BLaER1 treated with 17β-estradiol and CSF1 and Interleukin-3, amounts not matched to agents 10 nM and 100 nM (cell line): ENCODE data around the gene SVEP1.

Source experiments
- H3K27ac ChIP-seq, 11 experiments: shearing (Covaris generic); formaldehyde crosslinking; 2 replicates each; pipeline ENCODE4 v1.8.1; 2022
- H3K27me3 ChIP-seq, 11 experiments: shearing (Covaris generic); formaldehyde crosslinking; 2 replicates each; pipeline ENCODE4 v1.8.1; 2022
- H3K36me3 ChIP-seq, 11 experiments: shearing (Covaris generic); formaldehyde crosslinking; 2 replicates each; pipeline ENCODE4 v1.8.1; 2022
- H3K4me1 ChIP-seq, 10 experiments: shearing (Covaris generic); formaldehyde crosslinking; 2 replicates each; pipeline ENCODE4 v1.8.1; 2022
- H3K4me2 ChIP-seq, 11 experiments: shearing (Covaris generic); formaldehyde crosslinking; 2 replicates each; pipeline ENCODE4 v1.8.1; 2022
- H3K4me3 ChIP-seq, 10 experiments: shearing (Covaris generic); formaldehyde crosslinking; 2 replicates each; pipeline ENCODE4 v1.8.1; 2022
- H3K9ac ChIP-seq, 11 experiments: shearing (Covaris generic); formaldehyde crosslinking; 2 replicates each; pipeline ENCODE4 v1.8.1; 2022
- H3K9me3 ChIP-seq, 11 experiments: shearing (Covaris generic); formaldehyde crosslinking; replicated peaks in 1 of 11; 2 replicates each; pipeline ENCODE4 v1.8.1; 2022
- H4K20me1 ChIP-seq, 11 experiments: shearing (Covaris generic); formaldehyde crosslinking; 2 replicates each; pipeline ENCODE4 v1.8.1; 2022
- Cebpa-rat ChIP-seq, 11 experiments: shearing (Covaris generic); IDR thresholded peaks; 2 replicates each; pipeline ENCODE4 v1.8.1; 2022

SVEP1 gene

DNA sequence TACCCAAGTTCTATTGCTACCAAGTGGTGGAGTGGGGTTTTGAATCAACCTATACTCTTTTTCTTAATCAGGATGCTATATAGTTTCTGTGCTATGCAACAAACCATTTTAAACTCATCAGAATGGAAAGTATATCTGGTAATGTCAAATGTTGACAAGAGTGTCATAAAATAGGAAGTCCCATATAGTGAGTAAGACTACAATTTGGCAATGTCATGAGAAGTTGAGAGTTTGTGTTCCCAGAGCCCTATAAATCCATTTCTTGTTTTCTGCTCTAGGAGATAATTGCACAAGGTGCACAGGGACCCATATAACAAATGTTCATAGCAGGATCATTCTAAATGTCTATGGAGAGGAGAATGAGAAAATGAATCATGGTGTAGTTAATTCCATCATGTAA is 132.1 kb downstream of the SVEP1 start:
- Histone ChIP-seq H3K27me3 (no peaks in the 10 kb centered on the region), H3K9me3 (peaks cover 8 to 25% (median 14%) of the 10 kb centered on the region in 11 experiments), H3K4me1 (no peaks in the 10 kb centered on the region)

DNA sequence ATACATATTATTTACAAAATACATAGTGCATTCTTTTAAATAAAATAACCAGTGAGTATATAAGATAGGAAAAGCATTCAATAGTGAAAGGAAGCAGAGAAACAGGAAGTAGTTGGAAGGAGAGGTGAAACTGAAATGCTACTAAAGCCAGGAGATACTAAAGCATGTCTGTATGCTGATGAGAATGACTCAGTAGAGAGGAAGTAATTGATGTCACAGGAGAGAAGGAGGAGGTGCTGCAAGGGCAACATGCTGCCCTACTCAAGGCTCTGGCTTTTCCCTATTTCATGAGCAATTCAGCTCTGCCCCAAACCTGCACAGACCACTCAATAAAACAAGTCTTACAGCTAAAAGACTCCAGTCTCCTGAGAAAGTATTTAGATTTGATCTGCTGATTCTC is 133.4 kb downstream of the SVEP1 start:
- H3K36me3 ChIP-seq = no peaks in the 10 kb centered on the region
- H3K27ac ChIP-seq = no peak overlapping the region
- H3K4me3 ChIP-seq = no peak overlapping the region
- no peaks in the 10 kb centered on the region for H3K27me3 ChIP-seq
- peaks cover 8 to 25% (median 14%) of the 10 kb centered on the region in 11 experiments for H3K9me3 ChIP-seq
- H3K4me1 ChIP-seq = no peaks in the 10 kb centered on the region
- no peak for TF ChIP-seq Cebpa-rat (IDR thresholded peaks at IDR 0.05)
- no peak overlapping the region for H3K4me2 ChIP-seq
- H3K9ac ChIP-seq = no peak overlapping the region
- no peaks in the 10 kb centered on the region for H4K20me1 ChIP-seq

More for the DNA sequence above, 132.1 kb downstream of the SVEP1 start:
- no peak overlapping the region for H3K4me2 ChIP-seq
- no peaks in the 10 kb centered on the region for H4K20me1 ChIP-seq
- no peak overlapping the region for H3K4me3 ChIP-seq
- TF ChIP-seq Cebpa-rat (IDR thresholded peaks at IDR 0.05) = no peak
- H3K9ac ChIP-seq = no peak overlapping the region
- H3K36me3 ChIP-seq = no peaks in the 10 kb centered on the region
- no peak overlapping the region for H3K27ac ChIP-seq

DNA sequence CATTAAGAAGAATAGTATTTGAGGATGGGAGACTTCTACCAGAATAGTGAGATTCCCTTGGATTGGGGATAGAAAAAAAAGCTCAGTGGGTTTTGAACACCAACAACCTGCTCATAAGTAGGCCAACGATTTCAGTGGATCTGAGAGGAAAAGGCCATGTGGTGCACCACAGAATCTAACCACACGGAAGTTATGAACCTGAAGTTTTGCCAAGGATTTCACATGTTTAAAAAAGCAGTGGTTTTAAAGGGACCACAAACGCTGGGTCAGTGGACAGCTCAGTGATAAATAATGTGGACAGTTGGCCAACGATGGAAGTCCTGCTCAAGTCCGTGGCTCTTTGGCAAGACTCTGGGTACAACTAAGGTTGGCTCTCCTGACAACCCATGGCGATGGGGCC is 134.6 kb downstream of the SVEP1 start:
- Histone ChIP-seq H3K9me3 (peaks cover 8 to 25% (median 14%) of the 10 kb centered on the region in 11 experiments), H3K4me1 (no peaks in the 10 kb centered on the region), H3K4me3 (no peak overlapping the region), H4K20me1 (no peaks in the 10 kb centered on the region), H3K36me3 (no peaks in the 10 kb centered on the region), H3K27me3 (no peaks in the 10 kb centered on the region), H3K27ac (no peak overlapping the region), H3K9ac (no peak overlapping the region), H3K4me2 (no peak overlapping the region)
- TF ChIP-seq Cebpa-rat (IDR thresholded peaks at IDR 0.05) = no peak

DNA sequence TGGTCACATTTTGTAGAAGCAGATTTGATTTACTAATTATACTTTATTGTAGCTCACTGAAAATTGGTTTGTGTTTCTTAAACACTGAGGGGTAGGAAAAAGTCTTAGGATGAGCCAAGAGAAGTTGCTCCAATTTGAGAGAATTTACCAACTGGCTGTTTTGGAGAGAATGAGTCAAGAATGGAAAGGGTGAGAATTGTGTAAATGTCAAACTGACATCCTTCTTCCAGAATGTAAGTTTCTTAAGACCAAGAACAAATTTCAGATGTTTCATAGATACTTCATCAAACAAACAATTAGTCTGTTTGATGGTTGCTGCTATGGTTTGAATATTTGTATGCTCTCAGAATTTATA is 135.7 kb downstream of the SVEP1 start:
- no peak overlapping the region for H3K4me2 ChIP-seq
- H3K27ac ChIP-seq = no peak overlapping the region
- no peaks in the 10 kb centered on the region for H3K36me3 ChIP-seq
- no peak overlapping the region for H3K9ac ChIP-seq
- H3K4me1 ChIP-seq = no peaks in the 10 kb centered on the region
- peaks cover 8 to 25% (median 14%) of the 10 kb centered on the region in 11 experiments for H3K9me3 ChIP-seq
- H3K4me3 ChIP-seq = no peak overlapping the region
- H3K27me3 ChIP-seq = no peaks in the 10 kb centered on the region
- no peaks in the 10 kb centered on the region for H4K20me1 ChIP-seq
- TF ChIP-seq Cebpa-rat (IDR thresholded peaks at IDR 0.05) = no peak

DNA sequence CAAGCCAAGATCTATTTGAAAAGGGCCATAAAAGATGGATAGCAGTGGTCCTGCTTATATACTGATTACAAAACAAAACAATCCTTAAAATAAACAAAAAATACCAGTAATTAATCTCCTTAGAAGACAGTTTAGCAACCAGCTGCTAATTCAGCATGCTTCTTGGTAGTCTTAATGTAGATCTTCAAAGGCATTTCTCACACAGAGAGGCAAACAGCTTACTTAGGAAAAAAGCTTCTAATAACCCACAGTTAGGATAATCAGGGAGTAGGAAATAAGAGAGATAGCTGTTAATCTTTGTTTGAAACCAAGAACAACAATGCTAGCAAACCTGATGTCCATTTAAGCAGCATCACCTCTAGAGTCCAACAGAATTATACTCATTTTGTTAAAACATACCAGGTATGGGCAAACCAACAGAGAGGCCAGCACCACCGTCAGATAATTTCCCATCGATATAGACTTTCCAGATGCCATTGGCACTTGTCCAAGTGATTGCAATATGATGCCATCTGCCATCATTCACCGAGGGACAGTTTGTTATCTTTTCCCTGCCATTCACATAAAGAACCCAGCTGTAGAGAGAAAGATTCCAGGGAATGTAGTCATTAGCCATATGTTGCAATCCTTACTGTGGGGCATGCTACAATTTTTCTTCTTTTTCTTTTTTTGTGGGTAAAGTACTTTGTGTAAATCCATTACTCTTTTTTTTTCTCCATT is 136.2 kb downstream of the SVEP1 start:
- peaks cover 8 to 25% (median 14%) of the 10 kb centered on the region in 11 experiments for H3K9me3 ChIP-seq

DNA sequence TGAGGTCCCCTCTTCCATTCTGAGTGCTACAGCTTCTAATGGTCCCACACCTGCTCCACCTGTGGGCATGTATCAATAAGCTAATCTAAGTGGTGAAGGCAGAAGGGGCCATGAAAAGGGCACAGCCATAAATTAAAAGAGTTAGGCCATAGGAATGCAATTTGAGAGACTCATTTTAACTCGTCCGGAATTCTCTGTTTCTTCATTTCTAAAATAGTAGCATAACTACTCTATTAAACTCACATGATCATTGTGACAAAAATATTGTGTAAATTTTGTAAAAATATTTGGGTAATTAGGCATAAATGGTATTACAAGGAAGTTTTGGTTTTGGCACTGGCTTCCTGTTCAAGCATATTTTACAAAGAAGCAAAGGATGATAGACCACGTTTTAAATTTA is 138.7 kb downstream of the SVEP1 start:
- Histone ChIP-seq H3K9me3 (peaks cover 0 to 9% (median 2%) of the 10 kb centered on the region in 11 experiments; a peak in 7 of 22 replicates), H3K36me3 (no peaks in the 10 kb centered on the region), H3K27me3 (no peaks in the 10 kb centered on the region), H3K4me1 (no peaks in the 10 kb centered on the region), H4K20me1 (no peaks in the 10 kb centered on the region), H3K27ac (no peak overlapping the region), H3K4me3 (no peak overlapping the region), H3K4me2 (no peak overlapping the region), H3K9ac (no peak overlapping the region)
- no peak for TF ChIP-seq Cebpa-rat (IDR thresholded peaks at IDR 0.05)

More for the DNA sequence above, 136.2 kb downstream of the SVEP1 start:
- Histone ChIP-seq H3K27ac (no peak overlapping the region), H3K4me2 (no peak overlapping the region), H4K20me1 (no peaks in the 10 kb centered on the region), H3K9ac (no peak overlapping the region), H3K36me3 (no peaks in the 10 kb centered on the region), H3K4me1 (no peaks in the 10 kb centered on the region), H3K4me3 (no peak overlapping the region), H3K27me3 (no peaks in the 10 kb centered on the region)
- TF ChIP-seq Cebpa-rat (IDR thresholded peaks at IDR 0.05) = no peak

DNA sequence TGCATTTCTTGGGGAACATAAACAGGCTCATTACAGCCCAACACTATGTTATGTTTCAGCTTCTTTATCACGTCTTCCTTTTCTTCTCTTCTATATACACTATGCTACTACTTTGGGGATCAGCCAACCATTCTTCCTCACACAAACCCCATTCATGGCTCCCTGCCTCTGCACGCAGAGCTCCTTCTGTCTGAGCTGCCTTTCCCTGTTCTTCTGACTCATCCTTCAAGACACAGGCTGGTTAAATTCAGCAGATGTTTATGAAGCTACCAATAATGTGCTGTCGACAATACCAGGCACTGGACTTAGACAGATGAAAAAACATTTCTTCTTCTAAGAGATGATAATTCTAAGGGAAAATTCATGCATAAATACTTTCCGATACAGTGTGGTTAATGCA is 139.4 kb downstream of the SVEP1 start:
- Histone ChIP-seq H3K4me1 (no peaks in the 10 kb centered on the region), H3K9ac (no peak overlapping the region), H3K9me3 (peaks cover 0 to 3% (median 0%) of the 10 kb centered on the region in 11 experiments; a peak in 1 of 22 replicates), H3K4me2 (no peak overlapping the region), H3K36me3 (no peaks in the 10 kb centered on the region), H3K4me3 (no peak overlapping the region), H3K27ac (no peak overlapping the region), H4K20me1 (no peaks in the 10 kb centered on the region), H3K27me3 (no peaks in the 10 kb centered on the region)
- no peak for TF ChIP-seq Cebpa-rat (IDR thresholded peaks at IDR 0.05)

DNA sequence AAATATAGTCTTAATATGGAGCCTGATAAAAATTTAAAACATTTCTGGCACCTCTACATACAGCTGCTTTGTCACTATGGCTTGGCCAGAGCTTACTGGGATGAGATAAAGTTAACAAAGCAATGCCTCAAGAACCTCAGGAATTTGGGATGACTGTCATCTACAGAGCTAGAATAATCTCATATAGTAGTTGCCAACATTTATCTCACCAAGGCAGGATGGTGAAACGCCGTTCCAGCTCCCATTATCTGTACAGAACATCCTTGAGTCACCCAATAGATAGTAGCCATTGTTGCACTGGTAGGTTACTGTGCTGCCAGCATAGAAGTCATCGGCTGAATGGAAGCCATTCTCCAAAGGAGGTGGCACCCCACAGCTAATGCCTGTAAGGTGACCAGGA is 147.3 kb downstream of the SVEP1 start:
- Histone ChIP-seq H3K36me3 (no peaks in the 10 kb centered on the region), H3K4me3 (no peak overlapping the region), H3K9ac (no peak overlapping the region), H3K9me3 (no peaks in the 10 kb centered on the region), H3K27me3 (no peaks in the 10 kb centered on the region), H4K20me1 (no peaks in the 10 kb centered on the region), H3K4me2 (no peak overlapping the region), H3K4me1 (no peaks in the 10 kb centered on the region), H3K27ac (no peak overlapping the region)
- TF ChIP-seq Cebpa-rat (IDR thresholded peaks at IDR 0.05) = no peak

DNA sequence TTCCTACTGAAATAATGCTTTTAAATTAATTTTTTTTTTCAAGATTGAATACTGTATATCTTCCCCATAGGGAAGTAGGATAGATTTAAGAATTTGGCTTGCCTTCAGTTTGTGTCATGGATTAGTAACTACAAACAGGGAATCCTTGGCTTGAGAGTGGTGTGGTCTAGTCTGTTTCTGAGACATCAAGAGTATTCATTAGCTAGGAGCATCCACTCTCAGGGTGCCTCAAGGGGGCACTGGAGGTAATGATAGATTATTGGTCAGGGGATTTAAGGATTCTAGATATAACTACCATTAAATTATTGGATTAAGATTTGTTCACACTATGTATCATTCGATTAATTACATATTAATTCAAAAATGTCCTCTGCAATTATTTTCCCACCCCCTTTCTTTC is 150.1 kb downstream of the SVEP1 start:
- H3K9ac ChIP-seq = no peak overlapping the region
- no peak for TF ChIP-seq Cebpa-rat (IDR thresholded peaks at IDR 0.05)
- no peaks in the 10 kb centered on the region for H3K36me3 ChIP-seq
- no peak overlapping the region for H3K4me2 ChIP-seq
- no peaks in the 10 kb centered on the region for H3K9me3 ChIP-seq
- H3K4me3 ChIP-seq = no peak overlapping the region
- no peaks in the 10 kb centered on the region for H4K20me1 ChIP-seq
- no peak overlapping the region for H3K27ac ChIP-seq
- H3K4me1 ChIP-seq = no peaks in the 10 kb centered on the region
- no peaks in the 10 kb centered on the region for H3K27me3 ChIP-seq

DNA sequence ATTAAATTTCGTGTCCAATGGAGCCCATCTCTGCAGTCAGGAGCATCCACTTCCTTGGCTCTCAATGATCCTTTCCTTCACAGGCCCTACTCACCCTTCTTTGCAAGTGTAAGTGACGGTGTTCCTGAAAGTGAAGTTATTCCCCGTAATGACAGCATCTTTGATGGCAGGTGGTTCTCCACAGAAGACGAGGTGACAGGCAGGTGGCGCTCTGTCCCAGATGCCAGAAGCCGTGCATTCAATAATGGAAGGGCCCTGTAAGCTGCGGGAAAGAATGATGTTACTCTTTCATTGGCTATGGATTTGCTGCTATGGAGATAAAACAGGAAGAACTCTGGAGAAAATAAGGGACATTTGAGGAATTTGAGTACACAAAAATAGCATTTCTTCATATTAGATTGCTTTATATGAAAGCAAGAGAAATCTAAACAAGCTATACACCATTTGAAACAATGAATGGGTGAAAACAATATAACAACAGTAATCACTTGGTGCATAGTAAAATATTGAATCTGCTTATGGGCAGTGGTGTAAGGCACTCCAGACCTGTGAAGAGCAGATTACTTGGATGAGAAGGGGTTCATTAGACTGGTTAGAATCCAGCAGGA is 151.9 kb downstream of the SVEP1 start:
- Histone ChIP-seq H3K36me3 (no peaks in the 10 kb centered on the region), H3K27ac (no peak overlapping the region), H3K9ac (no peak overlapping the region), H3K9me3 (no peaks in the 10 kb centered on the region), H3K4me3 (no peak overlapping the region), H3K4me2 (no peak overlapping the region), H4K20me1 (no peaks in the 10 kb centered on the region), H3K4me1 (no peaks in the 10 kb centered on the region), H3K27me3 (no peaks in the 10 kb centered on the region)
- no peak for TF ChIP-seq Cebpa-rat (IDR thresholded peaks at IDR 0.05)
